GM18505 (cell line): Measurements from ENCODE around the gene ENOX1.
"Not testable (repeated sequence)": the region's sequence is repeated elsewhere in the genome, so short reads cannot be mapped to it uniquely, and the experiment has no call there.

Experiments
- ATAC-seq: cut with Tn5 transposase; IDR thresholded peaks from one replicate; pipeline ENCODE4 v1.9.1; 2021; ENCODE audit not compliant: unreplicated experiment
- POLR2A ChIP-seq: IDR thresholded peaks from 4 replicates; pipeline ENCODE4 v1.6.1; 2011; ENCODE audit warnings: borderline replicate concordance; ENCODE audit not compliant: insufficient read depth, insufficient read length; ENCODE audit errors: extremely low read depth

ENOX1 gene

GRCh38 chr13:43185226-43185625 is 601.5 kb downstream of the ENOX1 start:
- ATAC-seq: no peak
- TF ChIP-seq POLR2A: no peak

- no peak for ATAC-seq
- TF ChIP-seq POLR2A: no peak
These were observed 605.9 kb downstream of the ENOX1 start for GRCh38 chr13:43180837-43181236.

- no peak for TF ChIP-seq POLR2A
- ATAC-seq: no peak
These were observed 606.6 kb downstream of the ENOX1 start for GRCh38 chr13:43180036-43180660.

- ATAC-seq: no peak
These were observed 615.3 kb downstream of the ENOX1 start for GRCh38 chr13:43171489-43171888.

GRCh38 chr13:43170506-43170905 is 616.3 kb downstream of the ENOX1 start:
- no peak for ATAC-seq

More at GRCh38 chr13:43171489-43171888, 615.3 kb downstream of the ENOX1 start:
- TF ChIP-seq POLR2A: no peak

GRCh38 chr13:43168434-43168833 is 618.3 kb downstream of the ENOX1 start:
- ATAC-seq: not testable (repeated sequence)

More at GRCh38 chr13:43170506-43170905, 616.3 kb downstream of the ENOX1 start:
- no peak for TF ChIP-seq POLR2A

- no peak for TF ChIP-seq POLR2A
- ATAC-seq: no peak
These were observed 619.0 kb downstream of the ENOX1 start for GRCh38 chr13:43167731-43168130.

GRCh38 chr13:43166644-43167457 is 619.9 kb downstream of the ENOX1 start:
- no peak for ATAC-seq
- TF ChIP-seq POLR2A: no peak
